Stomach (tissue), 4 donors: ENCODE measurements around the gene AGBL4.

Source experiments
- CTCF ChIP-seq, 7 experiments: fragments of 450-650 bp in 4 of 7; fragments of 200-600 bp in 3 of 7; sonication (generic) in 3 of 7; IDR thresholded peaks; one replicate each; pipeline ENCODE4 v1.5.1; 2016 to 2019; ENCODE audit warnings: antibody characterized with exemption in 7 of 7, control low read depth in 2 of 7, mild to moderate bottlenecking in 1 of 7
- POLR2A ChIP-seq, 4 donors: fragments of 450-650 bp; IDR thresholded peaks; one replicate each; pipeline ENCODE4 v1.6.1; 2016; ENCODE audit warnings: antibody characterized with exemption in 4 of 4, control low read depth in 2 of 4, mild to moderate bottlenecking in 1 of 4, moderate library complexity in 1 of 4
- POLR2AphosphoS5 ChIP-seq, 3 donors: sonication (generic); formaldehyde crosslinking; IDR thresholded peaks; one replicate each; pipeline ENCODE4 v1.6.1; 2016; ENCODE audit warnings: antibody characterized with exemption in 3 of 3

DNA sequence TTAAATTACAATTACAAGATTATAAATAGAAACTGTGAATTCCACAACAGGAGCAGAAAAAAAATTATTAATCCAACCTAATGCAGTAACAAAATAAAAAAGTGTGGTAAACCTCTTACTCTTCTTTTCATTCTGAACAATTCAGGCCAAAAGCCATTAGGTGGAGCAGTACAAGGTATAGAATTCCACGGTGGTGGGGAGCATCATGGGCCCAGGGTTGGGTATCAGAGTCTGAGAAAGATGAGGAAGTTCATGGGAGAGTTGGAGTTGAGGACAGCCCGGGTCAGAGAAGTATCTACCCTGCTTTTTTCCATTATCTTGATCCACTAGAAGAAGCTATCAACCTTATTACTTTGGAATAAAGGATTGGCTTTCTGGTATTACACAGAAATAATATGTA is 586.9 kb downstream of the AGBL4 start:
- TF ChIP-seq POLR2A (IDR thresholded peaks at IDR 0.05) (no peak), CTCF (IDR thresholded peaks at IDR 0.05) (no peak), POLR2AphosphoS5 (IDR thresholded peaks at IDR 0.05) (no peak)
